HCT116 (cell line): ENCODE measurements around the gene FKBP4. TPM values are rescaled to one million over a fixed set of nuclear protein-coding genes. Genes with fewer than 3 reads are reported as not detected.

ENCODE experiments used
- ATAC-seq: fragments of 200-7000 bp; cut with Tn5 transposase; 2 replicates; pipeline ENCODE4 v1.9.1; 2020; ENCODE audit warnings: mild to moderate bottlenecking, moderate library complexity
- BruUV-seq: library from RNA; stranded (reverse); fragments of 400-500 nt; replicated peaks from 2 replicates; lab custom pipeline; 2021; lab: Mats Ljungman, UMichigan
- CTCF ChIA-PET: fragments of 300-600 bp; sonication (Branson Sonifier 250); formaldehyde crosslinking; loops from one replicate; lab custom pipeline; 2021; ENCODE audit warnings: antibody characterized with exemption; lab: Charles Lee
- POLR2A ChIA-PET: fragments of 300-600, 350-600 bp; sonication (Branson Sonifier 250); formaldehyde crosslinking; loops from one replicate; lab custom pipeline; 2021; ENCODE audit warnings: antibody characterized with exemption; lab: Charles Lee
- RAD21 ChIA-PET, 2 experiments: fragments of 300-600 bp; sonication (Branson Sonifier 250); formaldehyde crosslinking; loops; one replicate each; lab custom pipeline; 2023; ENCODE audit warnings: low total read pairs in 2 of 2; ENCODE audit not compliant: uncharacterized antibody in 2 of 2, unreplicated experiment in 2 of 2, low non-redundant PET in 1 of 2; lab: Charles Lee
- DNase-seq: peaks from one replicate; pipeline ENCODE4 v3.0.0-alpha.2; 2010; ENCODE audit warnings: low read depth, low spot score
- H2AFZ ChIP-seq: fragments of 200-600 bp; shearing (Covaris generic), sonication (generic); 2 replicates; pipeline ENCODE4 v1.6.1; 2017; ENCODE audit warnings: low read depth, mixed run types, mixed read lengths, antibody characterized with exemption, low read length; ENCODE audit not compliant: poor library complexity, severe bottlenecking
- H3K27ac ChIP-seq: 2 replicates; pipeline ENCODE4 v1.5.1; 2012; ENCODE audit warnings: low read depth, low read length
- H3K27me3 ChIP-seq: fragments of 200-600 bp; sonication (generic); 2 replicates; pipeline ENCODE4 v1.6.1; 2016; ENCODE audit warnings: mixed run types, low read length, mixed read lengths; ENCODE audit not compliant: insufficient read depth
- H3K36me3 ChIP-seq, 2 experiments: fragments of 200-500 bp in 1 of 2; fragments of 200-600 bp in 1 of 2; sonication (Bioruptor generic) in 1 of 2; sonication (generic) in 1 of 2; 2 replicates each; pipeline versions ENCODE4 v1.5.1 to v1.6.1; 2014 to 2016; ENCODE audit warnings: low read length in 2 of 2, inconsistent platforms in 1 of 2, mixed read lengths in 1 of 2, mixed run types in 1 of 2; ENCODE audit not compliant: insufficient read depth in 2 of 2, control insufficient read depth in 1 of 2
- H3K4me1 ChIP-seq, 2 experiments: fragments of 200-600 bp in 1 of 2; sonication (generic) in 1 of 2; 2 replicates each; pipeline versions ENCODE4 v1.5.1 to v1.6.1; 2012 to 2017; ENCODE audit warnings: low read length in 2 of 2, inconsistent platforms in 1 of 2, mild to moderate bottlenecking in 1 of 2, mixed read lengths in 1 of 2, mixed run types in 1 of 2, moderate library complexity in 1 of 2; ENCODE audit not compliant: insufficient read depth in 2 of 2, control insufficient read depth in 1 of 2
- H3K4me2 ChIP-seq: fragments of 200-600 bp; sonication (generic); 2 replicates; pipeline ENCODE4 v1.6.1; 2017; ENCODE audit warnings: mixed run types, low read length, mixed read lengths
- H3K4me3 ChIP-seq, 2 experiments: fragments of 200-600 bp in 1 of 2; sonication (generic) in 1 of 2; replicated peaks in 1 of 2; 2 replicates each; pipeline ENCODE4 v1.5.1; 2011 to 2016; ENCODE audit warnings: low read length in 2 of 2, control low read depth in 1 of 2, low read depth in 1 of 2, mild to moderate bottlenecking in 1 of 2, mixed read lengths in 1 of 2, mixed run types in 1 of 2
- H3K79me2 ChIP-seq: fragments of 200-600 bp; sonication (generic); 2 replicates; pipeline ENCODE4 v1.6.1; 2017; ENCODE audit warnings: mild to moderate bottlenecking, mixed run types, low read length, moderate library complexity, mixed read lengths; ENCODE audit not compliant: insufficient read depth
- H3K9ac ChIP-seq: fragments of 200-600 bp; sonication (generic); 2 replicates; pipeline ENCODE4 v1.6.1; 2016; ENCODE audit warnings: low read length, mixed read lengths
- H3K9me2 ChIP-seq: fragments of 200-600 bp; sonication (generic), shearing (Covaris generic); 2 replicates; pipeline ENCODE4 v1.6.1; 2017; ENCODE audit warnings: mixed run types, mild to moderate bottlenecking, moderate library complexity; ENCODE audit not compliant: insufficient read depth
- H3K9me3 ChIP-seq, 2 experiments: fragments of 200-500 bp in 1 of 2; fragments of 200-600 bp in 1 of 2; sonication (Bioruptor generic) in 1 of 2; sonication (generic) in 1 of 2; 2 replicates each; pipeline ENCODE4 v1.6.1; 2014 to 2017; ENCODE audit warnings: low read length in 2 of 2, mixed read lengths in 2 of 2, inconsistent platforms in 1 of 2, low read depth in 1 of 2, mild to moderate bottlenecking in 1 of 2, mixed run types in 1 of 2, moderate library complexity in 1 of 2; ENCODE audit not compliant: control insufficient read depth in 1 of 2, insufficient read depth in 1 of 2
- H4K20me1 ChIP-seq: fragments of 200-600 bp; sonication (generic), shearing (Covaris generic); 2 replicates; pipeline ENCODE4 v1.6.1; 2017; ENCODE audit warnings: mixed run types, mild to moderate bottlenecking, moderate library complexity; ENCODE audit not compliant: insufficient read depth
- CBX3 ChIP-seq: IDR thresholded peaks from 2 replicates; pipeline ENCODE4 v1.6.1; 2012; ENCODE audit warnings: low read depth
- EGR1 ChIP-seq: IDR thresholded peaks from 2 replicates; pipeline ENCODE4 v1.6.1; 2012; ENCODE audit warnings: low read depth
- EZH2 ChIP-seq: fragments of 200-600 bp; sonication (generic); IDR thresholded peaks from 2 replicates; pipeline ENCODE4 v1.6.1; 2017; ENCODE audit warnings: antibody characterized with exemption, mixed run types
- EZH2phosphoT487 ChIP-seq: fragments of 200-600 bp; IDR thresholded peaks from 2 replicates; pipeline ENCODE4 v1.6.1; 2018; ENCODE audit warnings: antibody characterized with exemption, borderline replicate concordance
- JUND ChIP-seq: IDR thresholded peaks from 2 replicates; pipeline ENCODE4 v1.6.1; 2012
- POLR2A ChIP-seq: IDR thresholded peaks from 2 replicates; pipeline ENCODE4 v1.7.0; 2011; ENCODE audit warnings: borderline replicate concordance; ENCODE audit not compliant: insufficient read depth, insufficient read length; ENCODE audit errors: extremely low read depth
- POLR2AphosphoS5 ChIP-seq: IDR thresholded peaks from 2 replicates; pipeline ENCODE4 v1.6.1; 2011; ENCODE audit warnings: mild to moderate bottlenecking, low read depth, low read length, moderate library complexity
- RAD21 ChIP-seq: IDR thresholded peaks from 2 replicates; pipeline ENCODE4 v1.6.1; 2012; ENCODE audit warnings: low read depth, mild to moderate bottlenecking
- SIN3A ChIP-seq: IDR thresholded peaks from 2 replicates; pipeline ENCODE4 v1.6.1; 2012; ENCODE audit warnings: low read depth
- TCF7L2 ChIP-seq: IDR thresholded peaks from 2 replicates; pipeline ENCODE4 v1.7.0; 2011; ENCODE audit warnings: borderline replicate concordance, inconsistent platforms; ENCODE audit not compliant: insufficient read depth, insufficient read length; ENCODE audit errors: extremely low read depth
- YY1 ChIP-seq: IDR thresholded peaks from 2 replicates; pipeline ENCODE4 v1.6.1; 2011; ENCODE audit warnings: low read length, low read depth, moderate library complexity, mild to moderate bottlenecking; ENCODE audit not compliant: insufficient replicate concordance; ENCODE audit errors: extremely low read depth
- ZNF274 ChIP-seq: fragments of 200-500 bp; sonication (Bioruptor generic); IDR thresholded peaks from 2 replicates; pipeline ENCODE4 v1.6.1; 2014; ENCODE audit warnings: mild to moderate bottlenecking, low read depth, low read length, inconsistent platforms
- intact Hi-C: fragments of 100-400 bp; cut with micrococcal nuclease; formaldehyde crosslinking; loops from 2 replicates; pipeline ENCODE4 v1.10.0; 2022
- total RNA-seq: library from RNA; stranded (reverse); gene quantifications from one replicate; pipeline ENCODE4 v1.2.1, GENCODE V29; 2021; ENCODE audit not compliant: unreplicated experiment
- TF ChIP-seq, protein P1 (sequence below): IDR thresholded peaks from 2 replicates; pipeline ENCODE4 v1.6.1; 2011; ENCODE audit warnings: mild to moderate bottlenecking, low read length, moderate library complexity; ENCODE audit not compliant: insufficient replicate concordance; ENCODE audit errors: extremely low read depth
- TF ChIP-seq, protein P2 (sequence below), 3 experiments: fragments of 200-600 bp in 1 of 3; sonication (generic) in 1 of 3; IDR thresholded peaks in 2 of 3; conservative IDR thresholded peaks in 1 of 3; 2 replicates each; pipeline ENCODE4 v1.5.1; 2012 to 2017; ENCODE audit warnings: low read depth in 2 of 3, low read length in 2 of 3, antibody characterized with exemption in 1 of 3, borderline replicate concordance in 1 of 3, control low read depth in 1 of 3, mild to moderate bottlenecking in 1 of 3, mixed read lengths in 1 of 3, mixed run types in 1 of 3, moderate library complexity in 1 of 3; ENCODE audit not compliant: insufficient read depth in 1 of 3
- TF ChIP-seq, protein P3 (sequence below): IDR thresholded peaks from 2 replicates; pipeline ENCODE4 v1.6.1; 2012

The FKBP4 gene
- total RNA-seq, 1 experiment from 2014 or later = 178 TPM

DNA sequence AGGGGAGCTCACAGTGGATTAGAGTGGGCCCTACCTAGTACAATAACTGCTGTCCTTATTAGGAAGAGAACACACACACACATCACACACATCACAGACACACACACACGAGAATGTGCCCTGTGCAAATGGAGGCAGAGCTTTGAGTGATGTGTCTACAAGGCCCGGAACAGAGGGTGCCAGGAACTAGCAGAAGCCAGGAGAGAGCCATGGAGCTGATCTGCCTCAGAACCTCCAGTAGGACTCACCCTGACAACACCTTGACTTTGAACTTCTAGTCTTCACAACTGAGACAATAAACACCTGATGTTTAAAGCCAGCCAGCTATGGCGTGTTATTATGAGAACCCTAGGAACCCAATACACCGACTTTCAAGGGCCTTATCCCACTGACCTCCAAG lies 29.7 kb upstream of the FKBP4 start:
- Histone ChIP-seq H3K79me2 (no peaks in the 10 kb centered on the region), H3K27ac (no peak overlapping the region), H4K20me1 (no peaks in the 10 kb centered on the region), H2AFZ (no peak overlapping the region), H3K9ac (no peak overlapping the region), H3K4me3 (no peak overlapping the region), H3K36me3 (no peaks in the 10 kb centered on the region), H3K4me2 (no peak overlapping the region), H3K27me3 (peaks cover 31% of the 10 kb centered on the region), H3K9me2 (no peaks in the 10 kb centered on the region), H3K9me3 (no peaks in the 10 kb centered on the region), H3K4me1 (no peaks in the 10 kb centered on the region)
- CTCF ChIA-PET = interaction anchor here (1.9 kb wide), 1 partner anchor 19 kb away, joined by 5 read pairs; no protein-coding TSS in a partner anchor
- TF ChIP-seq TCF7L2 (no peak), JUND (no peak), EZH2phosphoT487 (no peak), EZH2 (no peak), RAD21 (no peak), SIN3A (no peak), POLR2AphosphoS5 (no peak), EGR1 (no peak), ZNF274 (no peak), POLR2A (no peak), YY1 (no peak), CBX3 (no peak)
- TF ChIP-seq, protein P1, sequence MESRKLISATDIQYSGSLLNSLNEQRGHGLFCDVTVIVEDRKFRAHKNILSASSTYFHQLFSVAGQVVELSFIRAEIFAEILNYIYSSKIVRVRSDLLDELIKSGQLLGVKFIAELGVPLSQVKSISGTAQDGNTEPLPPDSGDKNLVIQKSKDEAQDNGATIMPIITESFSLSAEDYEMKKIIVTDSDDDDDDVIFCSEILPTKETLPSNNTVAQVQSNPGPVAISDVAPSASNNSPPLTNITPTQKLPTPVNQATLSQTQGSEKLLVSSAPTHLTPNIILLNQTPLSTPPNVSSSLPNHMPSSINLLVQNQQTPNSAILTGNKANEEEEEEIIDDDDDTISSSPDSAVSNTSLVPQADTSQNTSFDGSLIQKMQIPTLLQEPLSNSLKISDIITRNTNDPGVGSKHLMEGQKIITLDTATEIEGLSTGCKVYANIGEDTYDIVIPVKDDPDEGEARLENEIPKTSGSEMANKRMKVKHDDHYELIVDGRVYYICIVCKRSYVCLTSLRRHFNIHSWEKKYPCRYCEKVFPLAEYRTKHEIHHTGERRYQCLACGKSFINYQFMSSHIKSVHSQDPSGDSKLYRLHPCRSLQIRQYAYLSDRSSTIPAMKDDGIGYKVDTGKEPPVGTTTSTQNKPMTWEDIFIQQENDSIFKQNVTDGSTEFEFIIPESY = no peak
- TF ChIP-seq, protein P2, sequence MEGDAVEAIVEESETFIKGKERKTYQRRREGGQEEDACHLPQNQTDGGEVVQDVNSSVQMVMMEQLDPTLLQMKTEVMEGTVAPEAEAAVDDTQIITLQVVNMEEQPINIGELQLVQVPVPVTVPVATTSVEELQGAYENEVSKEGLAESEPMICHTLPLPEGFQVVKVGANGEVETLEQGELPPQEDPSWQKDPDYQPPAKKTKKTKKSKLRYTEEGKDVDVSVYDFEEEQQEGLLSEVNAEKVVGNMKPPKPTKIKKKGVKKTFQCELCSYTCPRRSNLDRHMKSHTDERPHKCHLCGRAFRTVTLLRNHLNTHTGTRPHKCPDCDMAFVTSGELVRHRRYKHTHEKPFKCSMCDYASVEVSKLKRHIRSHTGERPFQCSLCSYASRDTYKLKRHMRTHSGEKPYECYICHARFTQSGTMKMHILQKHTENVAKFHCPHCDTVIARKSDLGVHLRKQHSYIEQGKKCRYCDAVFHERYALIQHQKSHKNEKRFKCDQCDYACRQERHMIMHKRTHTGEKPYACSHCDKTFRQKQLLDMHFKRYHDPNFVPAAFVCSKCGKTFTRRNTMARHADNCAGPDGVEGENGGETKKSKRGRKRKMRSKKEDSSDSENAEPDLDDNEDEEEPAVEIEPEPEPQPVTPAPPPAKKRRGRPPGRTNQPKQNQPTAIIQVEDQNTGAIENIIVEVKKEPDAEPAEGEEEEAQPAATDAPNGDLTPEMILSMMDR (IDR thresholded peaks at IDR 0.05 in 2 of 3, conservative IDR thresholded peaks at IDR 0.05 in 1 of 3; ENCODE audit: borderline replicate concordance in 1 of 3, insufficient read depth in 1 of 3, low read depth in 2 of 3, low read length in 2 of 3) = no peak
- TF ChIP-seq, protein P3, sequence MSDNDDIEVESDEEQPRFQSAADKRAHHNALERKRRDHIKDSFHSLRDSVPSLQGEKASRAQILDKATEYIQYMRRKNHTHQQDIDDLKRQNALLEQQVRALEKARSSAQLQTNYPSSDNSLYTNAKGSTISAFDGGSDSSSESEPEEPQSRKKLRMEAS = no peak
- RAD21 ChIA-PET = no interaction called here
- DNase-seq (no peak), ATAC-seq (no peak)
- BruUV-seq = no TSS peak
- intact Hi-C loops = no loop called here
- POLR2A ChIA-PET = no interaction called here
